MV-4-11 (cell line): Measurements from ENCODE around the gene NEK8.
A peak's percentile ranks its signal among the peaks of the same experiment; 100 is the strongest.

ENCODE experiments used
- DNase-seq: peaks from one replicate; lab custom pipeline; 2025; lab: John Stamatoyannopoulos, UW

NEK8 gene

DNA sequence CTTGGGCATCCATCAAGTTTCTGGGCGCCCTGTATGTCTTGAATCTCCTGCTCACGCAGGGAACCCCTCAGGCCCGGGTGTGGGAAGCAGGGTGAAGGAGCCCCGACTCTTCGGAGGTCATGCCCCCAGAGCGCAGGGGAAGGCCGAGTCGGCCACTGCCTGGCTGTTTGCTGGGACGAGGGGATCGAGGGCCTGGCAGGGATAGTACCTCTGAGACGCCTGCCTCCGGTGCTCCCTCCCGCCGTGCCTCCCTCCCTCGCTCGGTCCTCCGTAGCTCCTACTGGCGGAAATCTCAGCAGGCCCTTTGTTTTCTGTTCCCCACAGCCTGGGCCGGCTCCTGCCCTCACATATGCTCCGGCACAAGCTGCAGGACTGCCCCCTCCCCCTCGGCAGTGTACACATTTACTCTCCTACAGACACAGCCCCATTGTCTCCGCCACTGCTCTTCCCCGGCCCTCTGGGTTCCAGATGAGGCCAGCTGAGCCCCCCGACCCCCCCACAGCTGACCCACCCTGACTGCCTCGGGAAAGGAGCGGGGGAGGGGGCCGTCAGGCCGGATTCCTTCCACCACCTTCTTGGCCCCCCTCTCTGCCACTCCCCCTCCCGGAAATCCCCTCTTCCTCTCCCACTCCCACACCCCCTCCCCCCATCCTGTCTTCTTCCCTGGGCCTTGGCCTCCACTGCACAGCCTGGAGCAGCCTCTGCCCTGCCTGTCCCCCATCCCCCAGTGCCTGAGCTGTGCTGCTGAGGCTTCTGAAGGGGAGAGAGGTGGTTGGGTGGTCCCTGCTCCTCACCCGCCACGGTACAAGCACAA lies 16.6 kb downstream of the NEK8 start:
- no peak for DNase-seq

DNA sequence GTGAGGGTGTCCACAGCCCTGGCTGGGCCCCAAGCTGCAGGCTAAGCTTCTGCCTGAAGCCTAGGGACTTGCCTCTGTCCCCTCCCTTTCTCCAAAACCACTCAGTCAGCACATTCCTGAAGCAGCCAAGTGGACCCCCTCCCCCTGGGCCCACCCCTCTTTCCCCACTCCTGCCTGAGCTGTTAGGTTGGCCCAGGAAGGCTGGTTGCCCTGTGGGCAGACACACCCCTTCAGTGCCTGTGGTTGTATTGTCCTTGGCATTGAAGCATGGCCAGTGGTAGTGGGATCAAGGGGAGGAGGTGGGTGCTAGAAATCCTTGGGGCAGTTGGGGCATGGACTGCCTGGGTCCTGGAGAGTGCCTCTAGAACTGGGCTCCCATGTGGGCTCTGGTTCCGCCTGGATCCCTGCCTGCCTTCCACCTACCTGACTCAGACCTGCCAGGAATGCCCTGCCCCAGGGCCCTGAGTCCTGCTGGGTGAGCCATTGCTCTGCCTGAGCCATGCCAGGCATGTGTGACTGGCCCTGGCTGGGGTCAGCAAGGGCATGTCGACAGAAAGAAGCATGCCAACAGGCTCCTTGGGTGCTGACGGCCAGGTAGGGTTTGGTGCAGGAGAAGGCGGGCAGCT lies 17.3 kb downstream of the NEK8 start:
- no peak for DNase-seq

DNA sequence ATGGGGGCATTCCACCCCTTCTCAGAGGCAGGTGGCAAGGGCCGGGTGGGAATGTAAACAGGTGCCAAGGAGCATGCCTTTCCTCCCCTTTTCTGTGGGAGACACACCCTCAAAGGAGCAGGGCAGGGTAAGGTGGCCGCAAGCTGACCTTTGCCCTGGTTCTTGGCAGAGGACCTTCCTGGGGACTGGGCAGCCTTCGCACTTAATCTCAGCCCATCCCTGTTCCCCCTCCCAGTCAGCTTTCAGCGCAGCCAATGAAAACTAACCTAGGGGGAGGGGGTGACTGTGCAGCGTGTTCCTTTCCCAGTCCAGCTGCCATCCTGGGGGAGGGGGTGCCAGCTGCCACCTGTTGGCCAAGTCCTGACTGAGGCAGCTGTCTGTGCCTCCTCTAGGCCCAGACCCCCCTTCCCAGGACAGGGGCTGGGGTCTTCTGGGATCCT lies 18.0 kb downstream of the NEK8 start:
- DNase-seq: no peak

DNA sequence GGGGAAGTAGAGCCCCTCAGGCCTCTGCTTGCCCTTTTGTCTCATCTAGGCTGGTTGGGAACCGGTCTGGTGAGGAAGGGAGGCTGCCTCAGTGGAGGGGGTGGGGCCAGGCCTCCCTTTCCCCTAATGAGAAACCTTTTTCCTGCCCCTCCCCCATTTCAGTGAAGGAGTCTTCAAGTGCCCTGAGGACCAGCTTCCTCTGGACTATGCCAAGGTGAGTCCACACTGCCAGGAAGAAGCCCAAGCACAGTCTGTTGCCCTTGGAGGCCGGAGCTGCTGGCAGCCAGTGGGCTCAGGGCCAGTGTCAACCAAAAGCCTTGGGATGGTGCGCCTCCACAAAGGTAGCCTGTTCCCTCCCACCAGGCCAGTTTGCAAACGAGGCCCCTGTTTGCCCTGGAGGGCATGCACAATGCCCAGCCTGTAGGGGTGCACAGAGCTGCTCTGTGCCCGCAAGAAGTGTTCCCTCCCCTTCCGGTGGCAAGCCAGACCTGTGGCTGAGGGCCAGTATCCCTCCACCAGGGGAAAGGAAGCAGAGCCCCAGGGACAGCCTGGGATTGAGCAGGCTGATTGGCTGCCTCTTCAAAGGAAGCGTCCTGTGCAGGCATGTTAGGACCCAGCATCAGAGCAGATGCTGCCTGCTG lies 18.6 kb downstream of the NEK8 start:
- DNase-seq: no peak

DNA sequence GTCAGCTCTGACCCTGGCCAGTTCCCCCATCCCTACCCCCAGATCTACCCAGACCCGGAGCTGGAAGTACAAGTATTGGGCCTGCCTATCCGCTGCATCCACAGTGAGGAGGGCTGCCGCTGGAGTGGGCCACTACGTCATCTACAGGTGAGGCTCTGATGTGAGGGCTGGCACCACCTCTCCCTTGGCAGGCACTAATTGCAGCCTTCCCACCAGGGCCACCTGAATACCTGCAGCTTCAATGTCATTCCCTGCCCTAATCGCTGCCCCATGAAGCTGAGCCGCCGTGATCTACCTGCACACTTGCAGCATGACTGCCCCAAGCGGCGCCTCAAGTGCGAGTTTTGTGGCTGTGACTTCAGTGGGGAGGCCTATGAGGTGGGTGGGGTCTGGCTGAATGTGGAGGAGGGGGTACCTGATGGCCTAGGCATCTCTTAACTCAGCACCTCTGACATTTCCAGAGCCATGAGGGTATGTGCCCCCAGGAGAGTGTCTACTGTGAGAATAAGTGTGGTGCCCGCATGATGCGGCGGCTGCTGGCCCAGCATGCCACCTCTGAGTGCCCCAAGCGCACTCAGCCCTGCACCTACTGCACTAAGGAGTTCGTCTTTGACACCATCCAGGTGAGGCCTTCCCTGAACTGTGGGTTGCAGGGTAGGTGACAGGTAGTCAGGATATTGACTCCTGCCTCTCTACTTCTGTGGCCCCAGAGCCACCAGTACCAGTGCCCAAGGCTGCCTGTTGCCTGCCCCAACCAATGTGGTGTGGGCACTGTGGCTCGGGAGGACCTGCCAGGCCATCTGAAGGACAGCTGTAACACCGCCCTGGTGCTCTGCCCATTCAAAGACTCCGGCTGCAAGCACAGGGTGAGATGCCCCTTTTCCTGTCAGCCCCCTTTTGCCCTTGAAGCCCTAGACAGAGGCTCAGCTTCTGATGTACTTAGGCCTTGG lies 19.5 kb downstream of the NEK8 start:
- no peak for DNase-seq

DNA sequence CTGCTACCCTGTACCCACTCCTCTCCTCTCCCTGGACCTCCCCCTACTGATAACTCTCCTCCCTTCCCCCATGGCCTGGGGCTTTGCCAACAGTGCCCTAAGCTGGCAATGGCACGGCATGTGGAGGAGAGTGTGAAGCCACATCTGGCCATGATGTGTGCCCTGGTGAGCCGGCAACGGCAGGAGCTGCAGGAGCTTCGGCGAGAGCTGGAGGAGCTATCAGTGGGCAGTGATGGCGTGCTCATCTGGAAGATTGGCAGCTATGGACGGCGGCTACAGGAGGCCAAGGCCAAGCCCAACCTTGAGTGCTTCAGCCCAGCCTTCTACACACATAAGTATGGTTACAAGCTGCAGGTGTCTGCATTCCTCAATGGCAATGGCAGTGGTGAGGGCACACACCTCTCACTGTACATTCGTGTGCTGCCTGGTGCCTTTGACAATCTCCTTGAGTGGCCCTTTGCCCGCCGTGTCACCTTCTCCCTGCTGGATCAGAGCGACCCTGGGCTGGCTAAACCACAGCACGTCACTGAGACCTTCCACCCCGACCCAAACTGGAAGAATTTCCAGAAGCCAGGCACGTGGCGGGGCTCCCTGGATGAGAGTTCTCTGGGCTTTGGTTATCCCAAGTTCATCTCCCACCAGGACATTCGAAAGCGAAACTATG lies 20.4 kb downstream of the NEK8 start:
- no peak for DNase-seq

DNA sequence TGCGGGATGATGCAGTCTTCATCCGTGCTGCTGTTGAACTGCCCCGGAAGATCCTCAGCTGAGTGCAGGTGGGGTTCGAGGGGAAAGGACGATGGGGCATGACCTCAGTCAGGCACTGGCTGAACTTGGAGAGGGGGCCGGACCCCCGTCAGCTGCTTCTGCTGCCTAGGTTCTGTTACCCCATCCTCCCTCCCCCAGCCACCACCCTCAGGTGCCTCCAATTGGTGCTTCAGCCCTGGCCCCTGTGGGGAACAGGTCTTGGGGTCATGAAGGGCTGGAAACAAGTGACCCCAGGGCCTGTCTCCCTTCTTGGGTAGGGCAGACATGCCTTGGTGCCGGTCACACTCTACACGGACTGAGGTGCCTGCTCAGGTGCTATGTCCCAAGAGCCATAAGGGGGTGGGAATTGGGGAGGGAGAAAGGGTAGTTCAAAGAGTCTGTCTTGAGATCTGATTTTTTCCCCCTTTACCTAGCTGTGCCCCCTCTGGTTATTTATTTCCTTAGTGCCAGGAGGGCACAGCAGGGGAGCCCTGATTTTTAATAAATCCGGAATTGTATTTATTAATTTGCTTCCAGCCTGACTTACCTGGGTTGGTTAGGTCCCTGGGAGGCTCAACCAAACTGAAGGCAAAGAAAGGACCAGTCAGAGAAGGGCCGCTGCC lies 21.1 kb downstream of the NEK8 start:
- no peak for DNase-seq

DNA sequence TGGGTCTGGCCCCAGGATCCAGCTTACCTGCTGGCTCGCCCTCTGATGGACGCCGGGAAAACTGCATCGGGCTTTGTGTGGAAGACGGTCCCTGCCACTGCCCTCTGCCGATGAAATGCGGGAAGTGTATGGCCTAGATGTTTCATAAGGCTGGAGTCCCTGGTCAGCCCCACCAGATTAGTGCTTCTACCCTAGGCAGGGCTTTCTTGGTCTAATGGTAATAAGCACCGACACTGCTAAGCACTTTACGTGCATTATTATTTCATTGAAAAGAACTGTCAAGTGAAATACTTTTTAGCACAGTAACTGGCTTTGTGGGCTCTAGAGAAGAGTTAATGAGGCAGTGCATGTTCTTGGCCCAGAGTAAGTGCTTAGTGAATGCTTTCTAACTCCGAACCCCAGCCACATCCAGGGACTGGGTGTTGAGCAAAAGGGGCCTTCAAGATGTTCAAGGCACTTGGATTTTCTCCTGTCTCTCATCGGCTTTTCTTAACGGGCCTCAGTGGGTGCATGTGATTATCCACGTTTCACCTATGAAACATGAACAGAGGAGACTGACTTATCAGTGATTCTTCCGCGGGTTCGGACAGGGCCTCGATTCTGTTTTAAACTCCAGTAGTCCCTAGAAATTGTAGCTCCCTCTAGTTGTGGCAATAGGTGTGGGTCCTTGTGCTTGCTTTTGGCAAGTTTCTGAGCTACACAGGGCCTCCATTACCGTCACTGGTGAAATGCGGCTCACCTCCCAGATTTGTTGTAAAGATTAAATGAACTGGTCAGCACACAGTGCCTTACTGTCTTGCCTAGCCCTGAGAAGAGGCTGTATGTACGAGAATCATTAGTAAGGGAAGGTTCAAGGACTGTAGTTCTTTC lies 21.8 kb downstream of the NEK8 start:
- peak; percentile 78 for DNase-seq

DNA sequence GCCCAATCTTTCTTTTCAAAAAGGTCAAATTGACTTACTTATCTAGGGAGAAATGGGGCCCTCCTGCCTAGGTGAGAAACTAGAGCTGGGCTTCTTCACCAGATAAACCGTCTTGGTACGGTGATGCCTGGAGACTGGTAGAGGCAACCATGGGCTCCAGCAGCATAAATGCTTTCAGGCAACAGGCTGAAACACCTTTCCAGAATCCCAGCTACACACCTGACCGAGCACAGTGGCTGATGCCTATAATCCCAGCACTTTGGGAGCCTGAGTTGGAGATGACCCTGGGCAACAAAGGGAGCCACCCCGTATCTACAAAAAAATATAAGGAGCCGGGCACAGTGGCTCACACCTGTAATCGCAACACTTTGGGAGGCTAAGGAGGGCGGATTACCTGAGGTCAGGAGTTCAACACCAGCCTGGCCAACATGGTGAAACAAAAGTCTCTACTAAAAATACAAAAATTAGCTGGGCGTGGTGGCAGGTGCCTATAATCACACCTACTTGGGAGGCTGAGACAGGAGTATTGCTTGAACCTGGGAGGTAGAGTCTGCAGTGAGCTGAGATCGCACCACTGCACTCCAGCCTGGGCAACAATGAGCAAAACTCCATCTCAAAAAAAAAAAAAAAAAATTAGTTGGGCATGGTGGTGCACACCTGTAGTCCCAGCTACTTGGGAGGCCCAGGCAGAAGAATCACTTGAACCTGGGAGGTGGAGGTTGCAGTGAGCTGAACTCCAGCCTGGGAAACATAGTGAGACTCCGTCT lies 23.2 kb downstream of the NEK8 start:
- no peak for DNase-seq

DNA sequence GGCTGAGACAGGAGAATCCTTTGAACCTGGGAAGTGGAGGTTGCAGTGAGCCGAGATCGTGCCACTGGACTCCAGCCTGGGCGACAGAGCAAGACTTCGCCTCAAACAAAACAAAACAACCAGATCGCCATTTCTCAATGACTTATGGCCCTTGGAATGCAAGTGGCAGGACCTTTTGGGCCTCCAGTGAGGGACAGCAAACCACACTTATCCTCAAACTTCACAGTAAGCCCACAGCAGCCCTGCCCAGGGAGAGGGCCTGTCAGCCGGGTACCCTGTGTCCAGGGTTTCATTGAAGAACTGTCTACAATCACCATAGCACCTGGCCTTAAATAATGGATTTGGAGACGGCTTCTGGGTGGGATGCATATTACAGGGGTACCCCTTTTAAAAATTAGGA lies 26.9 kb downstream of the NEK8 start:
- no peak for DNase-seq

DNA sequence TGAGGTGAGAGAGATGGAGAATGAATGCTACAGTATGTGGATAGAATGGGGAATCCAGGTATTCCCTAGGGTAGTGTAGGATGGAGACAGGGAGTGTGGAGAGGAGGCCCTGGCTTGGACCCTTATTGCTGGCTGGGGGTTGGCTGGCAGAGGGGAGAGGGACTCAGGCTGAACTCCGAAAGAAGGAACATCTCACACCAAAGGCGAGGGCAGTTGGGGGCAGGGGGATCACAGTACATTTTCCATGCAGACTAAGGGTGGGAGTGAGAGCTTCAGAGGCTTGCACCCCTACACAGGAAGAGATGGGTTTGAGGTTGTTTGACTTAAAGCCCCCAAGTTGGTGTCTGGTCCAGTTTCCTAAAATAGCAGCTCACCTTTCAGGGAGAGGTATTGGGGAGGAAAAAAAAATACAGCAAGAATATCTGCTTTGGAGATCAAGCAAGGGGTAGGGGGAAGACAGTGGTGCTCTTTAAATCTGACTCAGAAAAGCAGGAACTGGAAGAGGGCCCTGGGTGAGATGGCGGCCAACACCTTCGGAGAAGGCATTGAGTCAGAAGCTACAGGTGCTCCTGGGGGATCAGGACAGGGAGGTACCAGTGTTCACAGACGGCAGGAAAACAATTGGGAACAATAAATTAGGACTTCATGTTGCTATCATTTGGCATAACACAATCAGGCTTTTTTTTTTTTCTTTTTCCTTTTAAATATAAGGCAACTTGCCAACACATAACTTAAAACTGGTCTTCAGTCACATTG lies 27.6 kb downstream of the NEK8 start:
- no peak for DNase-seq

DNA sequence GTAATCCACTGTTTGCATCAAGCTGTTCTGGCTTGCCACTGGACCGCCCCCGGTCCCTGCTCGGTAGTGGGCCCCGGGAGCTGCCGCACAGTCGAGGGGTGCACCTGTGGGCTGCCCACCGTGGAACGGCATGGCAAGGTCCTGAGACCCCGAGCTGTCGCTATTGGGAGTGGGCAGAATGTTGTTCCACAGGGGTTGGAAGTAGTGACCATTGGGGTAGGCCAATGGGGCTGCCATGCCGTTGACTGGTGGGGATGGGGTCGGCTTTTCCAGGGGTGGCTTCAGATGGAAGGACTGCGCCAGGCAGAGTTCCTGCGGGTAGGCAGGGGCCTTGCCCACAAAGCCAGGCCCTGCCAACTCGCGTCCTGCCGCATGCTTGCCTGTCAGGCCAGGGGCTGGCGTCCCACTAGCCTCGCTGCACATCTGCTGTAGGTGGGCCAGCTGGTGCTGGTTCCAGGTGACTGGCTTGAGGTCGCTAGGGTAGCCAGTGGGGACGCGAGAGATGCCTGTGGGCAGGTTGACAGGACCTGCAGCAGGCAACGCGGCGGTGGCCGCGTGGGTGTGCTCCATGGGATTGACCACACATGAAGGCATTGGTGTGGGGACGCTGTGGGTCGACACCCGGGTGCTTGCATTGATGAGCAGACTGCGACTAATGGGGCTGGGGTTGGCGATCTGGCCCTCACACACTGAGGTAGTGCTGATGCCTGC lies 30.0 kb downstream of the NEK8 start:
- DNase-seq: no peak

DNA sequence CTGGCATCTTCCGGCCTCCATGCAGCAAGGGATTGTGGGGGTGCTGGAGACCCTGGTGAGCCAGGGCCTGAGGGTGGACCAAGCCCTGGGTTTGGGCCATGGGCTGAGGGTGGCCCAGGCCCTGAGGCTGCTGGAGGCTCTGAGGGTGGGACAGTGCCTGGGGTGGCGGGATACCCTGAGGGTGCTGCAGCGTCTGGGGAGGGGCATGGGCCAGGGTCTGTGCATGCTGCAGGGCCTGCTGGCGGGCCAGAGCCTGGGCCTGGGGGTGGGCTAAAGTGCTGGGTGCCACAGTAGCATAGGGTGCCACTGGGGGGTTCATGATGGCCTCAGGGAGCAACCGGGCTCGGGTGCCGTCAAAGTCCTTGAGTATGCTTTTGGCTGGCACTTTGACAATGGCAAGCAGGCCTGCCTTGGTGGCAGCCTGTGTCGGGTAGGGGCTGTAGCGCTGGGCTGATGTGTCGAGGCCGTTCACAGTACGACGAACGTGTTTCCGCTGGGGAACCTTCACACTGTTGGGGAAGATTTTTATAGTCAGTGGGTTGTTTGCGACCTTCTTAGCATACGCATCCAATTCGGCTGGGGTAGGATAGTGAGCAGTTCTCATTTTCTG lies 30.8 kb downstream of the NEK8 start:
- no peak for DNase-seq

DNA sequence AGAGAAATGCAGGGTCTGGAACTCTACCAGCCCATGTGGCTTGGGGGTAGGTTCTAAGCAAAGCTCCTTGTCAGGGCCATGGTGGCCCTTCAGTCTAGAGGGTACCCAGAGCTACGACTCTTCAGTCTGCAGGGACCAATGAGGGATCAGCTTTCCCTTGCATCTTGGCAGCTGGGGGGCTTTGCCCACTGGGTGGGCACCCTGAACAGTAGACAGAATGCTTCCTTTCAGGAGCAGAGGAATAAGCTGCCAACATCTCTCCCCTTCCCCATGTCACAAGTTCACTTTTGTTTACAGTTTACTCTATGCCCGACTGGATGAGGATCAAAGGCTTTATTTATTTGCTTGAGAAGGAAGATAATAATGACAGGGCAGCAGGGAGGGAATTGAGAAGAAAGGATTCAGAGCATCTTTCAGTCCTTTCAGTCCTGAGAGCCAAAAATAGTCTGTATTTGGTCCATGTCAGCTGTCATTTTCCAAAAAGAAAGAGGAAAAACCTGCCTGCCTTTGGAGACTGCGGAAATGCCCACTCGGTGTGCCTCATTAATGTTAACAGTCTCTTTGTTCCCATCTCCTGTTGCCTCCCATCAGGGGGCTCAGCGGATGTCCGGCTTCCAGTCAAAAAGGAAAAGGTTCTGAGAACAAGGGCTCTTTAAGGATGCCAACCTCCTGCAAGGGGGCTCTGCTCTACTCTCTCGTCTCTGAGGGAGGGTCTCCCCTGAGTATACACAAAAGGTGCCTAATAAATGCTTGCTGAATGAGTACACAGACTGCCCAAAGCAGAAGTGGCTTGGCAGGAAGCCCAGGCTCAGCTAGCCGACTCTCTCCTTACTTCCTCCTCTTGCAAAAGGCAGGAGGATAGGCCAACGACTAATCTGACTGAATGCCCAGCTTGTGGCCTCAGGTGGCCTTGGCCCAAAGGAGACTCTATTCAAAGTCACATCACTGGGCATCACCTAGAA lies 32.3 kb downstream of the NEK8 start:
- peak; percentile 82 for DNase-seq

DNA sequence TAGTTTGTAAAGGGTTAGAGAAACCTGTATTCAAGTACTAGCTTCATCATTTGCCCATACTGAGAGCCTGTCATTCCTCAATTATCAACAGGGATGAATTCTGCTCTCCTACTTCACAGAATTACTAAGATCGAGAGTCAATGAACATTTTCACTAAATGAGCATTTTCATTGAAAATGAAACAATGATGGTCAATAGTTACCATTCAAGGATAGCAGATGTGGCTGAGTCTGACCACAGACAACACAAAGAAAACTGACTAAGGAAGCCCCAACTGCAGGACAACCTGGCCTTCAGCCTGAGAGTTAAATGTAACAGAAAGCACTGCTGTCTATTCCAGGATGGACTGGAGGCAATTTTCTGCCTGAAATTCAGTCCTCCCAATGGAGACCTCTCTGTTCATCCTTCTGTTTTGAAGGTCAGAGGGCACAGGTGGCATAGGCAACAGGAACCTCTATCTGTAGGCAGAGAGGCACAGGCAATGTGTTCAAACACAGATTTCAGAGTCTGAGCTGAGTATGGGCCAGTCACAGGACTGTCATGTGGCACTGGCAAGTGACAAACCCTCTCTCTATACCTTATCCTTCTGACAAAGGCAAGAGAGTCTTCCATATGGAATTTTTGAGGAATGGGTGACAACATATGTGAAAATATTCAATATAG lies 34.7 kb downstream of the NEK8 start:
- no peak for DNase-seq
